Endothelial cell of umbilical vein (primary cell): ENCODE measurements around the gene SNX10. TPM values are rescaled to one million over a fixed set of nuclear protein-coding genes. Genes with fewer than 3 reads are reported as not detected.

Experiments used
- BruUV-seq: library from RNA; stranded (reverse); fragments of 400-500 nt; replicated peaks from 2 replicates; lab custom pipeline; 2021; lab: Mats Ljungman, UMichigan
- CTCF ChIA-PET: fragments of 300-600, 350-600 bp; sonication (Branson Sonifier 250); formaldehyde crosslinking; loops from one replicate; lab custom pipeline; 2021; ENCODE audit warnings: antibody characterized with exemption, inconsistent platforms; lab: Charles Lee
- POLR2A ChIA-PET: fragments of 300-600, 350-600 bp; sonication (Branson Sonifier 250); formaldehyde crosslinking; loops from one replicate; lab custom pipeline; 2021; ENCODE audit warnings: antibody characterized with exemption, inconsistent platforms; lab: Charles Lee
- DNase-seq: peaks from one replicate; pipeline ENCODE4 v3.0.0-alpha.2; 2011; ENCODE audit warnings: low read depth, low spot score
- FAIRE-seq: peaks from 2 replicates; lab custom pipeline; 2011; peaks lifted over from hg19 to GRCh38; lab: Jason Lieb, UNC
- H2AFZ ChIP-seq: 2 replicates; pipeline ENCODE4 v1.6.0; 2012; ENCODE audit warnings: low read depth, low read length, control low read depth, inconsistent platforms
- H3K27ac ChIP-seq: 2 replicates; pipeline ENCODE4 v1.5.1; 2011; ENCODE audit warnings: low read depth, mild to moderate bottlenecking, control low read depth, low read length, moderate library complexity; ENCODE audit not compliant: insufficient read depth
- H3K27me3 ChIP-seq, 2 experiments: 2 replicates each; pipeline versions ENCODE4 v1.6.0 to v1.6.1; 2011; ENCODE audit warnings: low read length in 2 of 2, mixed read lengths in 1 of 2; ENCODE audit not compliant: control insufficient read depth in 2 of 2, insufficient read depth in 2 of 2
- H3K36me3 ChIP-seq, 2 experiments: 2 replicates in 1 of 2; 3 replicates in 1 of 2; pipeline ENCODE4 v1.5.1; 2011; ENCODE audit warnings: low read length in 2 of 2, mild to moderate bottlenecking in 1 of 2, moderate library complexity in 1 of 2; ENCODE audit not compliant: control insufficient read depth in 2 of 2, insufficient read depth in 2 of 2; ENCODE audit errors: extremely low read depth in 1 of 2
- H3K4me1 ChIP-seq: 3 replicates; pipeline ENCODE4 v1.5.1; 2011; ENCODE audit warnings: mild to moderate bottlenecking, low read length; ENCODE audit not compliant: control insufficient read depth, insufficient read depth; ENCODE audit errors: extremely low read depth
- H3K4me2 ChIP-seq: 2 replicates; pipeline ENCODE4 v1.6.1; 2011; ENCODE audit warnings: low read length, control low read depth, mixed read lengths; ENCODE audit not compliant: insufficient read depth
- H3K4me3 ChIP-seq, 3 experiments: fragments of 200-600 bp in 1 of 3; sonication (generic), shearing (Covaris generic) in 1 of 3; replicated peaks in 1 of 3; 2 replicates each; pipeline ENCODE4 v1.5.1; 2011 to 2016; ENCODE audit warnings: control low read depth in 3 of 3, low read length in 3 of 3, mild to moderate bottlenecking in 2 of 3, inconsistent platforms in 1 of 3, low read depth in 1 of 3, moderate library complexity in 1 of 3; ENCODE audit not compliant: insufficient read depth in 1 of 3
- H3K79me2 ChIP-seq: 2 replicates; pipeline ENCODE4 v1.6.0; 2012; ENCODE audit warnings: low read length, inconsistent platforms; ENCODE audit not compliant: control insufficient read depth, insufficient read depth
- H3K9ac ChIP-seq: replicated peaks from 2 replicates; pipeline ENCODE3; 2011; ENCODE audit warnings: low read length, control low read depth; ENCODE audit not compliant: insufficient read depth; ENCODE audit errors: extremely low read depth
- H3K9me1 ChIP-seq: replicated peaks from 3 replicates; pipeline ENCODE4 v1.6.0; 2011; ENCODE audit warnings: mild to moderate bottlenecking, low read length; ENCODE audit not compliant: control insufficient read depth, insufficient read depth; ENCODE audit errors: extremely low read depth
- H3K9me3 ChIP-seq: replicated peaks from 2 replicates; pipeline ENCODE4 v1.5.1; 2012; ENCODE audit warnings: low read length, inconsistent platforms; ENCODE audit not compliant: control insufficient read depth, insufficient read depth
- H4K20me1 ChIP-seq: replicated peaks from 2 replicates; pipeline ENCODE3; 2011; ENCODE audit warnings: mild to moderate bottlenecking, low read length; ENCODE audit not compliant: control insufficient read depth, insufficient read depth; ENCODE audit errors: extremely low read depth
- CTCF ChIP-seq, 2 donors: IDR thresholded peaks; 1 replicate in 1 of 2; 2 replicates in 1 of 2; pipeline ENCODE4 v1.5.1; 2011; ENCODE audit warnings: low read length in 2 of 2, mild to moderate bottlenecking in 2 of 2, moderate library complexity in 2 of 2, control low read depth in 1 of 2, inconsistent platforms in 1 of 2, low read depth in 1 of 2; ENCODE audit not compliant: insufficient read depth in 1 of 2; ENCODE audit errors: extremely low read depth in 1 of 2
- EZH2 ChIP-seq: IDR thresholded peaks from 2 replicates; pipeline ENCODE4 v1.6.1; 2012; ENCODE audit warnings: borderline replicate concordance, low read depth, mild to moderate bottlenecking, moderate library complexity, low read length, inconsistent platforms; ENCODE audit not compliant: severe bottlenecking
- FOS ChIP-seq: IDR thresholded peaks from 2 replicates; pipeline ENCODE4 v1.6.1; 2011; ENCODE audit warnings: mild to moderate bottlenecking, low read length, moderate library complexity, borderline replicate concordance; ENCODE audit not compliant: insufficient read depth
- GATA2 ChIP-seq: IDR thresholded peaks from 2 replicates; pipeline ENCODE4 v1.7.0; 2011; ENCODE audit warnings: low read depth, mild to moderate bottlenecking, moderate library complexity, mixed read lengths, low read length; ENCODE audit not compliant: insufficient read length, insufficient read depth
- JUN ChIP-seq: IDR thresholded peaks from 2 replicates; pipeline ENCODE4 v1.6.1; 2011; ENCODE audit warnings: borderline replicate concordance, low read depth; ENCODE audit not compliant: insufficient read length, insufficient read depth
- MAX ChIP-seq: IDR thresholded peaks from 2 replicates; pipeline ENCODE4 v1.6.1; 2011; ENCODE audit not compliant: insufficient read depth, insufficient read length
- MYC ChIP-seq: IDR thresholded peaks from one replicate; pipeline ENCODE4 v1.6.1; 2011; ENCODE audit warnings: mild to moderate bottlenecking, low read depth, low read length
- POLR2A ChIP-seq: IDR thresholded peaks from 2 replicates; pipeline ENCODE4 v1.6.1; 2012; ENCODE audit warnings: low read depth, mild to moderate bottlenecking, control low read depth, low read length
- POLR2AphosphoS5 ChIP-seq: IDR thresholded peaks from 2 replicates; pipeline ENCODE4 v1.6.1; 2012; ENCODE audit warnings: low read depth, mild to moderate bottlenecking, control low read depth, low read length, moderate library complexity; ENCODE audit not compliant: insufficient read depth
- dilution Hi-C: fragments of 300-500 bp; cut with MboI; formaldehyde crosslinking; loops from one replicate; pipeline ENCODE4 v1.15.0; 2019; ENCODE audit warnings: low sequenced_read_pairs; ENCODE audit not compliant: extremely low pct_ligation_motif_present
- intact Hi-C: fragments of 100-400 bp; cut with micrococcal nuclease; formaldehyde crosslinking; loops from one replicate; pipeline ENCODE4 v1.10.0; 2022
- polyA plus RNA-seq, 4 experiments: library from polyadenylated mRNA; depleted of rRNA in 3 of 4; stranded (reverse) in 3 of 4; unstranded in 1 of 4; fragments of >200 nt; gene quantifications; 2 replicates each; pipeline versions ENCODE4 v1.2.1 to v1.2.3, GENCODE V29; 2011 to 2012; ENCODE audit warnings: missing spikeins in 1 of 4
- total RNA-seq: library from RNA; stranded (reverse); gene quantifications from 2 replicates; pipeline ENCODE4 v1.2.3, GENCODE V29; 2021

The SNX10 gene
- total and polyA plus RNA-seq, 2 donors (not counting 3 experiments of a cell fraction or from before 2014, with no cell fraction given) = 0.25 to 0.80 TPM

- Histone ChIP-seq H3K4me1 (no peaks in the 10 kb centered on the region), H3K9me3 (no peaks in the 10 kb centered on the region), H4K20me1 (no peaks in the 10 kb centered on the region), H3K9ac (no peak overlapping the region), H3K4me2 (no peak overlapping the region), H3K9me1 (no peaks in the 10 kb centered on the region), H3K27me3 (no peaks in the 10 kb centered on the region), H3K79me2 (no peaks in the 10 kb centered on the region), H3K4me3 (no peak overlapping the region), H3K27ac (no peak overlapping the region), H3K36me3 (no peaks in the 10 kb centered on the region), H2AFZ (no peak overlapping the region)
- no peak for DNase-seq
- no peak for TF ChIP-seq MYC
- TF ChIP-seq POLR2AphosphoS5 = no peak
- TF ChIP-seq GATA2 = no peak
- no peak for TF ChIP-seq CTCF (IDR thresholded peaks at IDR 0.05; ENCODE audit: extremely low read depth in 1 of 2, insufficient read depth in 1 of 2, low read depth in 1 of 2, low read length in 2 of 2)
- dilution Hi-C loops = no loop called here
- BruUV-seq = no TSS peak
- CTCF ChIA-PET = interaction anchor here (2.0 kb wide), 1 partner anchor 85 kb away, joined by 4 read pairs; no protein-coding TSS in a partner anchor
- no peak for FAIRE-seq
- intact Hi-C loops = no loop called here
- POLR2A ChIA-PET = no interaction called here
Observed at GRCh38 chr7:26280097-26280496, 11.6 kb upstream of the SNX10 start.

GRCh38 chr7:26280723-26281122 lies 10.9 kb upstream of the SNX10 start:
- no peak overlapping the region for H3K9ac ChIP-seq
- dilution Hi-C loops = no loop called here
- TF ChIP-seq GATA2 (no peak), POLR2AphosphoS5 (no peak), EZH2 (no peak), CTCF (IDR thresholded peaks at IDR 0.05; ENCODE audit: extremely low read depth in 1 of 2, insufficient read depth in 1 of 2, low read depth in 1 of 2, low read length in 2 of 2) (no peak), MAX (no peak), FOS (no peak), JUN (no peak), POLR2A (no peak), MYC (no peak)
- no peak overlapping the region for H3K4me2 ChIP-seq
- BruUV-seq = no TSS peak
- DNase-seq = no peak
- no peaks in the 10 kb centered on the region for H3K79me2 ChIP-seq
- no peak overlapping the region for H3K27ac ChIP-seq
- H3K4me3 ChIP-seq = no peak overlapping the region
- POLR2A ChIA-PET = no interaction called here
- no peaks in the 10 kb centered on the region for H3K9me3 ChIP-seq
- no peaks in the 10 kb centered on the region for H3K27me3 ChIP-seq
- no peaks in the 10 kb centered on the region for H3K36me3 ChIP-seq
- H2AFZ ChIP-seq = no peak overlapping the region
- no peaks in the 10 kb centered on the region for H3K4me1 ChIP-seq
- intact Hi-C loops = no loop called here
- CTCF ChIA-PET = interaction anchor here (2.0 kb wide), 1 partner anchor 85 kb away, joined by 4 read pairs; no protein-coding TSS in a partner anchor
- FAIRE-seq = no peak
- H4K20me1 ChIP-seq = no peaks in the 10 kb centered on the region
- H3K9me1 ChIP-seq = no peaks in the 10 kb centered on the region
